Kidney epithelial cell (primary cell): ENCODE results near the gene HES4. TPM values are rescaled to one million over a fixed set of nuclear protein-coding genes. Genes with fewer than 3 reads are reported as not detected.
"Not testable (repeated sequence)": the region's sequence is repeated elsewhere in the genome, so short reads cannot be mapped to it uniquely, and the experiment has no call there.

Experiments used
- DNase-seq: peaks from one replicate; pipeline ENCODE4 v3.0.0-alpha.2; 2010; ENCODE audit warnings: low read depth
- H3K27me3 ChIP-seq: 2 replicates; pipeline ENCODE4 v1.6.0; 2011; ENCODE audit warnings: low read length; ENCODE audit not compliant: control insufficient read depth, insufficient read depth
- H3K36me3 ChIP-seq: 2 replicates; pipeline ENCODE4 v1.5.1; 2011; ENCODE audit warnings: low read length; ENCODE audit not compliant: control insufficient read depth, insufficient read depth
- H3K4me3 ChIP-seq: 2 replicates; pipeline ENCODE4 v1.5.1; 2011; ENCODE audit warnings: low read depth, mild to moderate bottlenecking, control low read depth, low read length
- CTCF ChIP-seq: IDR thresholded peaks from 2 replicates; pipeline ENCODE4 v1.5.1; 2011; ENCODE audit warnings: mild to moderate bottlenecking, moderate library complexity, low read length, control low read depth, inconsistent platforms; ENCODE audit not compliant: insufficient read depth, poor library complexity, severe bottlenecking
- total RNA-seq: library from RNA; depleted of rRNA; stranded (reverse); fragments of >200 nt; gene quantifications from 2 replicates; pipeline ENCODE4 v1.2.3, GENCODE V29; 2015

The HES4 gene
- total RNA-seq, 1 donor from 2014 or later = 160 TPM

DNA sequence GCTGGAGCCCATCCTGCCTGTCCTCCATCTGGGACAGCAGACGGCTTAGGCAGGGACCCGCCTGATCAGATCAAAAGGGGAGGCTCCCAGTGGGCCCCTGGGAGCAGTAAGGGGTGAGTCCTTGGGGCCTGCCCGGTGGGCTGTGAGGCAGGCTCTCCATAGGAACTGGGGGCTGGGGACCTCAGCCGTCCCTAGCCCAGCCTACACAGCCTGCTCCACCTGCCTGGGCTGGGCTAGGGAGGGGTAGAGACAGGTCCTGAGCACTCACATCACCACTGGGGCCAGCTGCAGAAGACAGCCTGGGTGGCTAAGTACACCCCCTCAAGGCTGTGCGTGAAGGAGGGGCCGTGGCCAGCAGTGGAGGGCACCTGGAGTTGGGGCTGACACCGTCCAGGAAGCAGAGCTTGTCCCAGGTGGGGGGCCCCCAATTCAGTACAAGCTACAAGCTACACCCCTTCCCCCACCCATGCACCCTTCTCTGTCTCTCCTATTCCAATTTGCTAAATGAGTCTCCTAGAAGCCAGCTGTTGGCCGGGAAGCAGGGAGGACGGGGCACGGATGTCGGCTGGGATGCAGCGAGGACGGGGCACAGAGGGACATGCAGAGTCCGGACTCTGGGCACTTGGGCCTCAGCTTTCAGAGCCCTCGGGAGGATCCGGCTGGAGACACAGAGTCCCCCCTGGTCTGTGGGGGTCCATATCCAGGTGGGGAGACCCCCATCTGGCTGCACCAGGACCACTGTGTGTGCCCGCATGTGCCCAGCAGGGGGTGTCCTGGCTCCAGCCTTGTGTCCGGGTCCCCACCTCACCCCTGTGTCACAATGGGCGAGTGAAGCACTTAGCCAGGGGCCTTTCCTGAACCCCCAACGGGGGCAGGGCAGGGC, 15.1 kb upstream of the HES4 start:
- Histone ChIP-seq H3K27me3 (no peaks in the 10 kb centered on the region), H3K36me3 (no peaks in the 10 kb centered on the region), H3K4me3 (no peak overlapping the region)
- no peak for DNase-seq
- TF ChIP-seq CTCF = peak; percentile 53

DNA sequence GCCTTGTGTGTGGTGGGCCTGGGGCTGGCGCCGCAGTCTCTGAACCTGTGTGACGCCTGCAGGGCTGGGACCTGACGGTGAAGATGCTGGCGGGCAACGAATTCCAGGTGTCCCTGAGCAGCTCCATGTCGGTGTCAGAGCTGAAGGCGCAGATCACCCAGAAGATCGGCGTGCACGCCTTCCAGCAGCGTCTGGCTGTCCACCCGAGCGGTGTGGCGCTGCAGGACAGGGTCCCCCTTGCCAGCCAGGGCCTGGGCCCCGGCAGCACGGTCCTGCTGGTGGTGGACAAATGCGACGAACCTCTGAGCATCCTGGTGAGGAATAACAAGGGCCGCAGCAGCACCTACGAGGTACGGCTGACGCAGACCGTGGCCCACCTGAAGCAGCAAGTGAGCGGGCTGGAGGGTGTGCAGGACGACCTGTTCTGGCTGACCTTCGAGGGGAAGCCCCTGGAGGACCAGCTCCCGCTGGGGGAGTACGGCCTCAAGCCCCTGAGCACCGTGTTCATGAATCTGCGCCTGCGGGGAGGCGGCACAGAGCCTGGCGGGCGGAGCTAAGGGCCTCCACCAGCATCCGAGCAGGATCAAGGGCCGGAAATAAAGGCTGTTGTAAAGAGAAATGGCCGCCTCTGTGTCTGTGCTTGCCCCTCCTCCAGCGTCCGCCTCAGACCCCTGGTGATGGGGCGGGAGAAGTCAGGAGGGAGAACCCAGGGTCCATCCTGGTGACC, 14.2 kb upstream of the HES4 start:
- Histone ChIP-seq H3K36me3 (no peaks in the 10 kb centered on the region), H3K27me3 (no peaks in the 10 kb centered on the region), H3K4me3 (peak overlapping the region; percentile 63)
- DNase-seq = no peak
- TF ChIP-seq CTCF = no peak

- peak within 1 kb of the TSS; percentile 63 for H3K4me3 ChIP-seq
- no peak for TF ChIP-seq CTCF
- DNase-seq = no peak
Measured at GRCh38 chr1:1013105-1013921, 13.4 kb upstream of the HES4 start, which contains the start of gene ISG15. ISG15 (plus strand) TSS chr1:1013497; CDS start chr1:1013574, 77 bp downstream.

GRCh38 chr1:1012736-1013104, 12.8 kb upstream of the HES4 start:
- H3K4me3 ChIP-seq = peak overlapping the region; percentile 63
- not testable (repeated sequence) for DNase-seq, H3K27me3 ChIP-seq, H3K36me3 ChIP-seq

More at GRCh38 chr1:1013105-1013921, 13.4 kb upstream of the HES4 start, which contains the start of gene ISG15:
- no peaks in the 10 kb centered on the region for H3K27me3 ChIP-seq
- no peaks in the 10 kb centered on the region for H3K36me3 ChIP-seq

- TF ChIP-seq CTCF = no peak
- no peak overlapping the region for H3K4me3 ChIP-seq
- DNase-seq = no peak
- H3K36me3 ChIP-seq = no peaks in the 10 kb centered on the region
- H3K27me3 ChIP-seq = no peaks in the 10 kb centered on the region
Measured at GRCh38 chr1:1011396-1011949, 11.6 kb upstream of the HES4 start.

GRCh38 chr1:1010131-1010530, 10.2 kb upstream of the HES4 start:
- H3K4me3 ChIP-seq, H3K27me3 ChIP-seq: not testable (repeated sequence)

More at GRCh38 chr1:1010131-1010530, 10.2 kb upstream of the HES4 start:
- not testable (repeated sequence) for DNase-seq, H3K36me3 ChIP-seq
